T-cell (primary cell): ENCODE results near the gene SCN8A. TPM values are rescaled to one million over a fixed set of nuclear protein-coding genes. Genes with fewer than 3 reads are reported as not detected.

Experiments
- ATAC-seq, 4 experiments: fragments of 200-7000 bp in 3 of 4; fragments of 150-1000 bp in 1 of 4; cut with Tn5 transposase; replicated peaks in 1 of 4; 1 replicate in 3 of 4; 2 replicates in 1 of 4; pipeline ENCODE4 v1.10.0; 2021; ENCODE audit warnings: moderate library complexity in 3 of 4, mild to moderate bottlenecking in 2 of 4, moderate number of reproducible peaks in 1 of 4
- CTCF ChIA-PET, 2 donors: fragments of 300-600 bp; sonication (Branson Sonifier 250); formaldehyde crosslinking; loops; one replicate each; lab custom pipeline; 2022; ENCODE audit warnings: antibody characterized with exemption in 2 of 2; lab: Charles Lee
- POLR2A ChIA-PET, 2 donors: fragments of 300-600 bp; sonication (Branson Sonifier 250); formaldehyde crosslinking; loops; one replicate each; lab custom pipeline; 2022; ENCODE audit warnings: antibody characterized with exemption in 2 of 2; lab: Charles Lee
- DNase-seq, 35 experiments: peaks; one replicate each; pipeline versions ENCODE4 v3.0.0 to v3.0.0-alpha.2; 2013 to 2023
- H3K27ac ChIP-seq: one replicate; pipeline ENCODE4 v1.5.1; 2013; ENCODE audit warnings: low read length
- H3K27me3 ChIP-seq, 2 experiments: replicated peaks in 1 of 2; 1 replicate in 1 of 2; 2 replicates in 1 of 2; pipeline versions ENCODE4 v1.6.1 to v1.7.0; 2013; ENCODE audit warnings: low read length in 1 of 2, mixed read lengths in 1 of 2; ENCODE audit not compliant: control insufficient read depth in 2 of 2, insufficient read depth in 2 of 2; ENCODE audit errors: extremely low read depth in 1 of 2
- H3K36me3 ChIP-seq, 2 donors: 1 replicate in 1 of 2; 2 replicates in 1 of 2; pipeline versions ENCODE4 v1.6.1 to v1.7.0; 2013; ENCODE audit warnings: low read length in 1 of 2; ENCODE audit not compliant: control insufficient read depth in 2 of 2, insufficient read depth in 1 of 2; ENCODE audit errors: extremely low read depth in 1 of 2
- H3K4me1 ChIP-seq, 2 experiments: 1 replicate in 1 of 2; 2 replicates in 1 of 2; pipeline versions ENCODE4 v1.6.1 to v1.7.0; 2013; ENCODE audit warnings: low read length in 2 of 2, mixed read lengths in 1 of 2; ENCODE audit not compliant: insufficient read depth in 2 of 2, control insufficient read depth in 1 of 2; ENCODE audit errors: extremely low read depth in 1 of 2
- H3K4me3 ChIP-seq, 2 donors: 1 replicate in 1 of 2; 2 replicates in 1 of 2; pipeline versions ENCODE4 v1.5.1 to v1.7.0; 2013; ENCODE audit warnings: mild to moderate bottlenecking in 2 of 2, low read length in 1 of 2, moderate library complexity in 1 of 2; ENCODE audit not compliant: control insufficient read depth in 1 of 2; ENCODE audit errors: extremely low read depth in 1 of 2
- H3K9me3 ChIP-seq: 2 replicates; pipeline ENCODE4 v1.7.0; 2013
- H3K27ac Mint-ChIP-seq, 2 donors: one replicate each; pipeline ENCODE4 v1.8.0; 2020 to 2021; ENCODE audit warnings: mild to moderate bottlenecking in 2 of 2, mixed read lengths in 2 of 2
- H3K27me3 Mint-ChIP-seq, 2 donors: one replicate each; pipeline ENCODE4 v1.8.0; 2021 to 2022; ENCODE audit warnings: mixed read lengths in 2 of 2
- H3K36me3 Mint-ChIP-seq: one replicate; pipeline ENCODE4 v1.8.0; 2021; ENCODE audit warnings: mixed read lengths
- H3K4me1 Mint-ChIP-seq, 3 donors: one replicate each; pipeline ENCODE4 v1.8.0; 2020 to 2022; ENCODE audit warnings: mixed read lengths in 3 of 3, mild to moderate bottlenecking in 1 of 3
- H3K4me3 Mint-ChIP-seq, 3 donors: one replicate each; pipeline ENCODE4 v1.8.0; 2020 to 2022; ENCODE audit warnings: mild to moderate bottlenecking in 3 of 3, mixed read lengths in 3 of 3, moderate library complexity in 3 of 3
- H3K9me3 Mint-ChIP-seq, 3 donors: one replicate each; pipeline ENCODE4 v1.8.0; 2020 to 2022; ENCODE audit warnings: mixed read lengths in 3 of 3
- WGBS: methylation state at CpG from one replicate; pipeline ENCODE4 v1.1.5; 2013; ENCODE audit warnings: missing lambda C conversion rate; ENCODE audit not compliant: insufficient coverage; 5-methylcytosine and 5-hydroxymethylcytosine counted together
- total RNA-seq, 35 experiments: library from RNA in 6 of 35; stranded (reverse) in 6 of 35; fragments of 120-200 nt in 1 of 35; gene quantifications; one replicate each; pipeline versions ENCODE4 v1.2.1 to v1.2.4 and lab custom pipeline; 2013 to 2026

Gene SCN8A
- total RNA-seq, 5 donors from 2014 or later (not counting 1 experiment from before 2014, with no cell fraction given) = 0.41 to 1.0 (median 0.53) TPM

DNA sequence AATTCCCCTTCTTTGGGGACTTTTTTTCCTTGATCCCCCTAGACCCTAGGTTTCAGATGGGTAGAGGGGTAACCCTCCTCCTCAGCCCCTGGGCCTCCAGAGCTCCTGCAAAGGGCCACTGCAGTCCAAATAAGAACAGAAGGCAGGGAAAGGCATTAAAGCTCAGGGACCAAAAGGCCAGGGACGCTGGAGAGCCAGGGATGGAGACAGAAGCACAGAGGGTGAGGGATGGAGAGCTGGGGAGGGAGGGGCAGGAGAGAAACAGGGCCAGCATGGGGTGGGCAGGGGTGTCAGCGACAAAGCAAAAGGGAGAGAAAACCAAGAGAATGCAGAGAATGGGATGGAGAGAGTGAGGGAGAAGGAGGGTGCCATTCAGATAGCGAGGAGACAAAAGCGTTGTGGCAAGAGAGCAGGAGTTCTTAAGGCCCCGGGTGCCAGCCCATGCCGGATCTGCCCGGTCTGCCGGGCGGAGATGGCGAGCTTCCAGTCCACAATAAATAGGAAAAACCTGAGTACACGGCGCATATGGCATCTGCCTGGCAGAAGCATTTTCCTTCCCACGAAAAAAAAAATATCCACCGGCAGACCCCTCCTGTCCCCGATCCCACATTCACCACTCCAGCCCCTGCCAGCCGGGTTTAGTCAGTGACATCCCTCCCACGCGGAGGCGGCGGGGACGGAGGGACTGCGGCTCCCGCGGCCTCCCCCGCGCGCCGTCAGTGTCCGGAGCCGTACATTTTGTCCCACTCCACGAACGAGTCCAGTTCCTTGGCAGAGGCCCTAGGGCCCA lies 228.9 kb downstream of the SCN8A start:
- 14% methylated on average over 26 of the region's 32 CpGs for WGBS
- Histone ChIP-seq H3K9me3 (no peaks in the 10 kb centered on the region), H3K36me3 (no peaks in the 10 kb centered on the region), H3K27me3 (peaks cover 0 to 15% of the 10 kb centered on the region in 2 experiments), H3K4me3 (peak overlapping the region; percentile 59 to 75), H3K27ac (peak overlapping the region; percentile 52), H3K4me1 (peaks cover 5 to 27% of the 10 kb centered on the region in 2 experiments)
- H3K9me3 Mint-ChIP-seq = no peaks in the 10 kb centered on the region
- peaks cover 20 to 37% (median 33%) of the 10 kb centered on the region in 3 donors for H3K4me1 Mint-ChIP-seq
- DNase-seq = no peak
- peak overlapping the region; percentile 39 to 49 for H3K27ac Mint-ChIP-seq
- peak overlapping the region; percentile 57 to 75 (median 65) for H3K4me3 Mint-ChIP-seq
- H3K27me3 Mint-ChIP-seq = peaks cover 0 to 5% of the 10 kb centered on the region in 2 donors
- CTCF ChIA-PET = interaction anchor here (0.6 to 1.1 kb wide), 4 partner anchors 135 to 399 kb away, joined by 3 to 6 read pairs (median 3); no protein-coding TSS in a partner anchor
- H3K36me3 Mint-ChIP-seq = no peaks in the 10 kb centered on the region
- no peak for ATAC-seq
- POLR2A ChIA-PET = no interaction called here

DNA sequence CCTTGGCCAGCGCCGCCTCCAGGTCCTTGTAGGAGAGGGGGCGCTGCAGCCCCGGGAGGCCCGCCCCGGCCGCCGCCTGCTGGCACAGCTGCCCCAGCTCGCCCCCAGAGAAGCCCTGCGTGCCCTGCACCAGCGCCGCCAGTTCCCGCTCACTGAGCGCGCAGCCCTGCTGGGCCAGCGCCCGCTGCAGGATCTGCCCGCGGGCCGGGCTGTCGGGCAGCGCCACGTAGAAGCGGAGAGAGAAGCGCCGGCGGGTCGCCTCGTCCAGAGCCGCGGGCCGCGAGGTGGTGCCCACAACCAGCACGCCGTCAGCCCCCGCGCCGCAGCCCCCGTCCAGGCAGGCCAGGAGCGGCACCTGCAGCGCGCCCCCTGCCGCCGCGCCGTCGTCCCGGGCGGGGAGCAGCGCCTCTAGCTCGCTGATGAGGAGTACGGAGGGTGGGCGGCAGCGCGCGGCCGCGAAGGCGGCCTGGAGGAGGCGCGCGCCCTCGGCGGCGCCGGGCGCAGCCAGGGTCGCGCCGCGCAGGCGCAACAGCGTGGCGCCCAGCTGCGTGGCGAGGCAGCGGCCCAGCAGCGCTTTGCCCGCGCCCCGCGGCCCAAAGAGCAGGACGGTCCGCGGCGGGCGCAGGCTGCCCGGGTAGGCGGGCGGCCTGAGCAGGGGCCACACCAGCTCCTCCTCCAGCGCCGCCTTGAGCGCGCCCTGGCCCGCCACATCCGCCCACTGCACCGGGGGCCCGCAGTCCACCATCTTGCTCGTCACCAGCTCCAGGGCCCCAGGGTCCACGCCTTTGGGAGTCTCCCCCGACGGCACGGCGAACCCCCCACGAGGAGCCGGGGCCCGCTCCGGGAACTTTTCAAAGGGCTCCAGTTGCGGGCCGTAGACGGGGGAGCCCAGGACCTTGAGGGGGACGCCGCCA lies 229.8 kb downstream of the SCN8A start:
- Mint-ChIP-seq H3K36me3 (no peaks in the 10 kb centered on the region), H3K27me3 (no peaks in the 10 kb centered on the region), H3K9me3 (no peaks in the 10 kb centered on the region), H3K4me1 (peaks cover 12 to 30% (median 25%) of the 10 kb centered on the region in 3 donors), H3K27ac (no peak overlapping the region), H3K4me3 (peak overlapping the region; percentile 57 to 75 (median 65))
- Histone ChIP-seq H3K27ac (peak overlapping the region; percentile 89), H3K27me3 (peaks cover 0 to 6% of the 10 kb centered on the region in 2 experiments), H3K4me1 (peaks cover 5 to 19% of the 10 kb centered on the region in 2 experiments), H3K36me3 (no peaks in the 10 kb centered on the region), H3K9me3 (no peaks in the 10 kb centered on the region), H3K4me3 (peak overlapping the region; percentile 75 to 86)
- ATAC-seq = peak; percentile 83 to 88 (median 84)
- CTCF ChIA-PET = interaction anchor here in 1 of 2 donors (0.7 to 1.1 kb wide), 4 partner anchors 54 to 425 kb away, joined by 3 to 4 read pairs (median 3); no protein-coding TSS in a partner anchor
- 1% methylated on average over 113 of the region's 113 CpGs for WGBS
- POLR2A ChIA-PET = no interaction called here
- DNase-seq = peak; percentile 39 to 87 (median 70)

DNA sequence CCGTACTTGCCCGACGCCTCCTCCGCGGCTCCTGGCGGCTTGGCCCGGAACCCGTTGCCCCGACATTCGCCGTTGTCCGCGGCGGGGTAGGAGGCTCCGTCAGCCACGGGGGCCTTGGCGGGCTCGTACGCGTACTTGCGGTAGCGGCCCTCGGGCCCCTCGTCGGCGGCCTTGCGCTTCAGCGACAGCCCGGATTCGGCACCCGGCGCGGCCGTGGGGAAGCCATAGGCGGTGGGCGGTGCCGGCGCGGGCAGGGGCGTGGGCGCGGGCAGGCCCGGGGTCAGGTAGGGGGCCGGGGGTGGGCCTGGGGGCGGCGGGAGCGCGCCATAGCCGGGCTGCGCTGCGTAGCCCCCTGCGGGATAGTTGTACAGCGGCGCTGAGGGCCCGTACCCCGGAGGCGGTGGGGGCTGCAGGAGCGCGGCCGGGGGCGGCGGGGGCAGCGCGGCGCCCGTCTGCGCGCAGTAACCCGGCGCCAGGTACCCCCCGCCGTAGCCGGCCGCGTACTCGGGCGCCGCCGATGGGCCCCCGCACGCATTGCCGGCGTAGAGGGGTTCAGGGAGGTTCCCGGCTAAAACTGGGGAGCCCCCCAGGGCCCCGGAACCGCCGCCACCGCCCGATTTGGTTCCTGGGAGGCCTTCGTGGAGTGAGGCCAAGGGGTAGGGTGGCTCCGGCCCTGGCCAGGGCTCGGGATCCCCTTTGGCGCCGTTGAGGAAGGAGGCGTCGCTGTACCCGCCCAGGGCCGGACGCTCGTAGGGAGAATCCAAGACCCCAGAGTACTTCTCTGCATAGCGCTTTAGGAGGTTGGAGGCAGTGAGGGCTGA lies 230.6 kb downstream of the SCN8A start:
- Mint-ChIP-seq H3K4me3 (peak overlapping the region; percentile 60 to 68 (median 65)), H3K36me3 (no peaks in the 10 kb centered on the region), H3K27me3 (no peaks in the 10 kb centered on the region), H3K27ac (peak overlapping the region in 1 of 2 donors; percentile 64), H3K9me3 (no peaks in the 10 kb centered on the region), H3K4me1 (peaks cover 11 to 28% (median 24%) of the 10 kb centered on the region in 3 donors)
- ChIA-PET CTCF (interaction anchor here in 1 of 2 donors (0.9 kb wide), 1 partner anchor 53 kb away, joined by 4 read pairs; no protein-coding TSS in a partner anchor), POLR2A (no interaction called here)
- H3K4me3 ChIP-seq = peak overlapping the region; percentile 75 to 86
- H3K4me1 ChIP-seq = peaks cover 5 to 21% of the 10 kb centered on the region in 2 experiments
- peaks cover 0 to 3% of the 10 kb centered on the region in 2 experiments for H3K27me3 ChIP-seq
- peak; percentile 25 to 28 (median 26) for ATAC-seq
- H3K9me3 ChIP-seq = no peaks in the 10 kb centered on the region
- 14% methylated on average over 92 of the region's 101 CpGs for WGBS
- DNase-seq = peak in 14 of 35 experiments; percentile 6 to 58 (median 24)
- H3K36me3 ChIP-seq = no peaks in the 10 kb centered on the region
- peak overlapping the region; percentile 89 for H3K27ac ChIP-seq

DNA sequence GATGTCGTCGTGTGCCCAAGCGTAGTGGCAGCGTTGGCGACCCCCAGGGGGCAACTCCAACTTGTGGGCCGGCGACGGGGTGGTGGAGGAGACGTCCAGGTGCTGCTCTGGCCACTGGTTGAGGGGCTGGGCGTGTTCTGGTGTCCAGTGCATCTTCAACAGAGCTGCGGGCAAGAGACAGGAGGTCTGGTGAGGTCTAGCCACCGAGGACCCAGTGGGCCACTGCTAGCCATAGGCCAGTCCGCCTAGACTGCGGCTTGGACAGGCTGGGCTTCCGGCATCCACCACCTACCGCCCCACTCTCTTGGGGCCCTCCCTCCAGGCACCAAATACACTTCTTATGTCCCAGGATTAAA lies 231.2 kb downstream of the SCN8A start:
- no peaks in the 10 kb centered on the region for H3K36me3 ChIP-seq
- Mint-ChIP-seq H3K27me3 (no peaks in the 10 kb centered on the region), H3K27ac (peak overlapping the region in 1 of 2 donors; percentile 64), H3K4me3 (peak overlapping the region; percentile 43 to 68 (median 60)), H3K4me1 (peaks cover 11 to 31% (median 24%) of the 10 kb centered on the region in 3 donors), H3K9me3 (no peaks in the 10 kb centered on the region), H3K36me3 (no peaks in the 10 kb centered on the region)
- ATAC-seq (no peak), DNase-seq (no peak)
- CTCF ChIA-PET = interaction anchor here in 1 of 2 donors (0.5 kb wide), 1 partner anchor 1711 kb away, joined by 4 read pairs; no protein-coding TSS in a partner anchor
- no peak overlapping the region for H3K27ac ChIP-seq
- POLR2A ChIA-PET = interaction anchor here in 1 of 2 donors (0.5 kb wide), 1 partner anchor 1307 kb away, joined by 6 read pairs; no protein-coding TSS in a partner anchor
- peaks cover 0 to 3% of the 10 kb centered on the region in 2 experiments for H3K27me3 ChIP-seq
- H3K4me3 ChIP-seq = no peak overlapping the region
- no peaks in the 10 kb centered on the region for H3K9me3 ChIP-seq
- peaks cover 5 to 22% of the 10 kb centered on the region in 2 experiments for H3K4me1 ChIP-seq
- 92% methylated on average over 15 of the region's 16 CpGs for WGBS

DNA sequence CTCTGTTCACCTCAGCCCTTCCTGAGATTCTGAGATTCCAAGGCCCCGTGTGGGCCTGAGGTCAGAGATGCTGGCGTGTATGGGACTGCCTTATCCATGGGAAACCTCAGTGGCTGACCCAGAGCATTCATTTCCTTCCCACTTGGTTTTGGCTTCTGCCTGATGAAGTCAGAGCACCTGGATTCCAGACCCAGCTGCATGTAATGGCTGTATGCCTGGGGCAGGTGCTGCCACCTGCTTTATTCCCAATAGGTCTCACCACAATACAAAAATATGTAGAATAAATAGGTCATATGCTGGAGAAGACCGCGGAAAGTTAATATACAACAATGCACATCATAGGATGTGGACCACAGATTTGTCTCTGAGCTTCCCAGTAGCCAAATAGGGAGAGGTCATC lies 231.9 kb downstream of the SCN8A start:
- H3K27ac Mint-ChIP-seq = peak overlapping the region in 1 of 2 donors; percentile 52
- Histone ChIP-seq H3K27ac (no peak overlapping the region), H3K9me3 (no peaks in the 10 kb centered on the region), H3K36me3 (no peaks in the 10 kb centered on the region), H3K4me3 (no peak overlapping the region), H3K27me3 (peaks cover 0 to 3% of the 10 kb centered on the region in 2 experiments), H3K4me1 (peaks cover 8 to 27% of the 10 kb centered on the region in 2 experiments)
- H3K36me3 Mint-ChIP-seq = no peaks in the 10 kb centered on the region
- 84% methylated on average over 2 of the region's 4 CpGs for WGBS
- no peaks in the 10 kb centered on the region for H3K27me3 Mint-ChIP-seq
- POLR2A ChIA-PET = no interaction called here
- DNase-seq (no peak), ATAC-seq (no peak)
- no peaks in the 10 kb centered on the region for H3K9me3 Mint-ChIP-seq
- peak overlapping the region; percentile 43 to 68 (median 60) for H3K4me3 Mint-ChIP-seq
- CTCF ChIA-PET = interaction anchor here in 1 of 2 donors (1.1 to 2.1 kb wide), 3 partner anchors 9 to 482 kb away, joined by 3 to 5 read pairs (median 3); a partner anchor contains a TSS
- peaks cover 17 to 38% (median 31%) of the 10 kb centered on the region in 3 donors for H3K4me1 Mint-ChIP-seq
